CD14-positive monocyte (primary cell): ENCODE measurements around the gene TMEM115. TPM values are rescaled to one million over a fixed set of nuclear protein-coding genes. Genes with fewer than 3 reads are reported as not detected.

Experiments used
- DNase-seq, 3 donors: peaks; one replicate each; pipeline ENCODE4 v3.0.0-alpha.2; 2011 to 2022
- H2AFZ ChIP-seq: 2 replicates; pipeline ENCODE4 v1.6.0; 2012; ENCODE audit warnings: mild to moderate bottlenecking, low read depth, low read length, inconsistent platforms; ENCODE audit not compliant: insufficient read depth, poor library complexity, severe bottlenecking
- H3K27ac ChIP-seq, 2 donors: 1 replicate in 1 of 2; 2 replicates in 1 of 2; pipeline ENCODE4 v1.5.1; 2012 to 2013; ENCODE audit warnings: low read length in 2 of 2, control low read depth in 1 of 2, inconsistent platforms in 1 of 2, low read depth in 1 of 2, mild to moderate bottlenecking in 1 of 2
- H3K27me3 ChIP-seq, 2 donors: one replicate each; pipeline versions ENCODE4 v1.6.0 to v1.6.1; 2011 to 2013; ENCODE audit warnings: low read length in 2 of 2; ENCODE audit not compliant: control insufficient read depth in 2 of 2, insufficient read depth in 2 of 2
- H3K36me3 ChIP-seq, 2 donors: replicated peaks in 1 of 2; 1 replicate in 1 of 2; 2 replicates in 1 of 2; pipeline versions ENCODE4 v1.5.1 to v1.6.1; 2012 to 2013; ENCODE audit warnings: low read length in 2 of 2, control low read depth in 1 of 2, inconsistent platforms in 1 of 2, mild to moderate bottlenecking in 1 of 2; ENCODE audit not compliant: insufficient read depth in 2 of 2, control insufficient read depth in 1 of 2
- H3K4me1 ChIP-seq, 2 donors: 1 replicate in 1 of 2; 2 replicates in 1 of 2; pipeline versions ENCODE4 v1.5.1 to v1.6.1; 2012 to 2013; ENCODE audit warnings: low read length in 2 of 2, control low read depth in 1 of 2, inconsistent platforms in 1 of 2, mild to moderate bottlenecking in 1 of 2, moderate library complexity in 1 of 2; ENCODE audit not compliant: insufficient read depth in 2 of 2, control insufficient read depth in 1 of 2
- H3K4me2 ChIP-seq: replicated peaks from 2 replicates; pipeline ENCODE3; 2012; ENCODE audit warnings: low read length, moderate library complexity, mild to moderate bottlenecking; ENCODE audit not compliant: poor library complexity, severe bottlenecking; ENCODE audit errors: extremely low read depth
- H3K4me3 ChIP-seq, 3 experiments: fragments of 200-600 bp in 1 of 3; sonication (generic) in 1 of 3; replicated peaks in 1 of 3; 1 replicate in 2 of 3; 2 replicates in 1 of 3; pipeline ENCODE4 v1.5.1; 2011 to 2013; ENCODE audit warnings: low read length in 3 of 3, mild to moderate bottlenecking in 3 of 3, control low read depth in 2 of 3, low read depth in 2 of 3, inconsistent platforms in 1 of 3, moderate library complexity in 1 of 3
- H3K79me2 ChIP-seq: 2 replicates; pipeline ENCODE4 v1.6.0; 2012; ENCODE audit warnings: mild to moderate bottlenecking, control low read depth, inconsistent platforms, low read length, moderate library complexity; ENCODE audit not compliant: insufficient read depth
- H3K9ac ChIP-seq: 2 replicates; pipeline ENCODE4 v1.6.0; 2017; ENCODE audit warnings: low read length, mild to moderate bottlenecking; ENCODE audit not compliant: insufficient read depth, poor library complexity, severe bottlenecking
- H3K9me3 ChIP-seq, 2 donors: replicated peaks in 1 of 2; 1 replicate in 1 of 2; 2 replicates in 1 of 2; pipeline versions ENCODE4 v1.5.1 to v1.6.1; 2012 to 2013; ENCODE audit warnings: low read length in 2 of 2, control low read depth in 1 of 2; ENCODE audit not compliant: control insufficient read depth in 1 of 2, insufficient read depth in 1 of 2
- H4K20me1 ChIP-seq: 2 replicates; pipeline ENCODE4 v1.6.0; 2012; ENCODE audit warnings: mild to moderate bottlenecking, low read length, control low read depth, moderate library complexity; ENCODE audit not compliant: insufficient read depth
- H3K27ac Mint-ChIP-seq, 7 donors: one replicate each; pipeline ENCODE4 v1.8.0; 2020; ENCODE audit warnings: mild to moderate bottlenecking in 7 of 7, mixed read lengths in 7 of 7, moderate library complexity in 6 of 7, inconsistent platforms in 2 of 7
- H3K27me3 Mint-ChIP-seq, 3 donors: one replicate each; pipeline ENCODE4 v1.8.0; 2021 to 2022; ENCODE audit warnings: low read depth in 3 of 3, mild to moderate bottlenecking in 3 of 3, mixed read lengths in 3 of 3, moderate library complexity in 3 of 3, inconsistent platforms in 1 of 3
- H3K36me3 Mint-ChIP-seq, 2 donors: one replicate each; pipeline ENCODE4 v1.8.0; 2020; ENCODE audit warnings: mixed read lengths in 2 of 2, inconsistent platforms in 1 of 2, mild to moderate bottlenecking in 1 of 2
- H3K4me1 Mint-ChIP-seq: one replicate; pipeline ENCODE4 v1.8.0; 2020; ENCODE audit warnings: mild to moderate bottlenecking, mixed read lengths
- H3K4me3 Mint-ChIP-seq, 2 donors: one replicate each; pipeline ENCODE4 v1.8.0; 2020; ENCODE audit warnings: mild to moderate bottlenecking in 2 of 2, mixed read lengths in 2 of 2, moderate library complexity in 1 of 2
- H3K9me3 Mint-ChIP-seq, 7 donors: one replicate each; pipeline ENCODE4 v1.8.0; 2020 to 2022; ENCODE audit warnings: mixed read lengths in 7 of 7, mild to moderate bottlenecking in 6 of 7, moderate library complexity in 6 of 7, inconsistent platforms in 2 of 7
- CTCF ChIP-seq: fragments of 200-600 bp; IDR thresholded peaks from one replicate; pipeline ENCODE4 v1.8.0; 2022; ENCODE audit warnings: antibody characterized with exemption, mild to moderate bottlenecking
- WGBS: methylation state at CpG from one replicate; pipeline ENCODE4 v1.1.5; 2013; ENCODE audit warnings: missing lambda C conversion rate; ENCODE audit not compliant: insufficient coverage; 5-methylcytosine and 5-hydroxymethylcytosine counted together
- intact Hi-C, 2 donors: fragments of 100-400 bp; cut with micrococcal nuclease; formaldehyde crosslinking; loops; one replicate each; pipeline versions ENCODE4 v1.15.0 to v1.15.1; 2023
- polyA plus RNA-seq, 3 donors: library from polyadenylated mRNA; depleted of rRNA in 1 of 3; unstranded in 2 of 3; stranded (reverse) in 1 of 3; fragments of 300-500 nt in 2 of 3; fragments of >200 nt in 1 of 3; fragmentation: Illumina TruSeq in 2 of 3; gene quantifications; 1 replicate in 2 of 3; 2 replicates in 1 of 3; pipeline ENCODE4 v1.2.3, GENCODE V29; 2012 to 2021

The TMEM115 gene
- polyA plus RNA-seq, 3 donors, result 14.5 to 36.2 (median 32.9) TPM

GRCh38 chr3:50337175-50337861, 22.0 kb downstream of the TMEM115 start:
- Mint-ChIP-seq H3K4me1 (peaks cover 62% of the 10 kb centered on the region), H3K27me3 (no peaks in the 10 kb centered on the region), H3K9me3 (no peaks in the 10 kb centered on the region), H3K27ac (peak overlapping the region; percentile 92 to 99 (median 96)), H3K36me3 (peaks cover 22 to 45% of the 10 kb centered on the region in 2 donors), H3K4me3 (peak overlapping the region; percentile 79 to 96)
- Histone ChIP-seq H3K9me3 (no peaks in the 10 kb centered on the region), H3K27me3 (no peaks in the 10 kb centered on the region), H3K79me2 (peaks cover 97% of the 10 kb centered on the region), H3K27ac (peak overlapping the region; percentile 91 to 98), H3K4me2 (peak overlapping the region; percentile 95), H2AFZ (peak overlapping the region; percentile 75), H4K20me1 (peaks cover 49% of the 10 kb centered on the region), H3K9ac (peak overlapping the region; percentile 94), H3K36me3 (peaks cover 15 to 40% of the 10 kb centered on the region in 2 donors), H3K4me1 (peaks cover 71 to 76% of the 10 kb centered on the region in 2 donors), H3K4me3 (peak overlapping the region; percentile 50 to 94 (median 83))
- intact Hi-C loops, result loop anchor here (5.0 kb wide), 1 partner anchor 40 kb away; the partner anchor contains the start of genes HYAL3 (in 2 of the 2) and NAA80 (in 2 of the 2)
- DNase-seq, result peak; percentile 98 to 99 (median 98)
- WGBS, result under 1% methylated on average over 70 of the region's 79 CpGs
- TF ChIP-seq CTCF, result no peak

DNA sequence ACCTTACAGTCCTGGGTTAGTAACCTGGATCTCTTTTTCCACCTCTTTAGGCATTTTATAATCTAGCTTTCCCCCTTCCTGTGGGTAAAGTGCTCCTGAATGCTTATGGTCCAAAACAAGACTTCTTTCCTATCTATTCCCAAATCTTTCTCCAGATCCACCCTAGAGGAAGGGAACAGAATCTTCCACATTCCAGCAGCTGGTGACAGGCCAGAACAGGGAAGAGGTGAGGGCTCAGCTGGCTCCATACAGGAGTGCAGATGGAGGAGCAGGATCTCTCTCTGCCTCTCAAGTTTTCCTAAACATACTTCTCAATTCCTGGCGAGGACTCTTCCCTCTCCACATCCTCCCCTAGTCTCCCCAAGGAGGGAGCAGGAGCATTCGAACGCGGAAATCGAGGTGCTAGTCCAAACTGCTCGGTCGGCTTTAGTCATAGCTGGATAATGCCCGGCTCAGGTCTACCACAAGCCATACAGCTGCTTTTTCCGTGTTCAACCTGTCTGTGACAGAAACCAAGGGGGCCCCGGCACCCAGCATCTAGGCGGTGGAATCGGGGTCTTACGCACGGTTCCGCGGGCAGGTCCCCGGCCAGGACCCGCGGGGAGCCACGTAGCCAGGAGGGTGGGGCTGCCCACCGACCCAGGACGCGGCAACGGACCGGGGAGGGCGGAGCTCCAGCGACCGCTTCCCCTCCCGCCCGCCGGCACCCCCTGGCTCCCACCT, 22.7 kb downstream of the TMEM115 start:
- peak overlapping the region; percentile 62 for H2AFZ ChIP-seq
- H3K9ac ChIP-seq, result peak overlapping the region; percentile 94
- peaks cover 56% of the 10 kb centered on the region for H4K20me1 ChIP-seq
- H3K4me3 ChIP-seq, result peak overlapping the region; percentile 50 to 94 (median 50)
- Mint-ChIP-seq H3K4me1 (peaks cover 55% of the 10 kb centered on the region), H3K9me3 (no peaks in the 10 kb centered on the region), H3K27me3 (no peaks in the 10 kb centered on the region), H3K27ac (peak overlapping the region; percentile 90 to 99 (median 95)), H3K4me3 (peak overlapping the region; percentile 79 to 96), H3K36me3 (peaks cover 28 to 52% of the 10 kb centered on the region in 2 donors)
- WGBS, result 6% methylated on average over 31 of the region's 31 CpGs
- H3K4me1 ChIP-seq, result peaks cover 64 to 69% of the 10 kb centered on the region in 2 donors
- intact Hi-C loops, result loop anchor here (5.0 kb wide), 1 partner anchor 39 kb away; the partner anchor contains the start of genes HYAL3 (in 2 of the 2) and NAA80 (in 2 of the 2)
- no peak for DNase-seq
- H3K4me2 ChIP-seq, result peak overlapping the region; percentile 95
- H3K9me3 ChIP-seq, result no peaks in the 10 kb centered on the region
- peaks cover 21 to 47% of the 10 kb centered on the region in 2 donors for H3K36me3 ChIP-seq
- no peaks in the 10 kb centered on the region for H3K27me3 ChIP-seq
- peak overlapping the region; percentile 84 to 98 for H3K27ac ChIP-seq
- TF ChIP-seq CTCF, result no peak
- H3K79me2 ChIP-seq, result peaks cover 97% of the 10 kb centered on the region
